Gastroesophageal sphincter (tissue), 3 donors: ENCODE measurements around the gene SEMA3F.

Source experiments
- EP300 ChIP-seq: sonication (generic); formaldehyde crosslinking; IDR thresholded peaks from one replicate; pipeline ENCODE4 v1.6.1; 2017; ENCODE audit warnings: antibody characterized with exemption, mild to moderate bottlenecking
- POLR2A ChIP-seq, 2 donors: fragments of 450-650 bp; IDR thresholded peaks; one replicate each; pipeline ENCODE4 v1.6.1; 2017; ENCODE audit warnings: antibody characterized with exemption in 2 of 2, mild to moderate bottlenecking in 2 of 2, moderate library complexity in 1 of 2
- POLR2AphosphoS5 ChIP-seq: sonication (generic); formaldehyde crosslinking; IDR thresholded peaks from one replicate; pipeline ENCODE4 v1.6.1; 2017; ENCODE audit warnings: antibody characterized with exemption
- TF ChIP-seq, protein P1 (sequence below), 4 experiments: fragments of 200-600 bp in 2 of 4; fragments of 450-650 bp in 2 of 4; sonication (generic) in 1 of 4; IDR thresholded peaks; one replicate each; pipeline ENCODE4 v1.5.1; 2017 to 2019; ENCODE audit warnings: antibody characterized with exemption in 4 of 4, mild to moderate bottlenecking in 2 of 4, moderate library complexity in 2 of 4

DNA sequence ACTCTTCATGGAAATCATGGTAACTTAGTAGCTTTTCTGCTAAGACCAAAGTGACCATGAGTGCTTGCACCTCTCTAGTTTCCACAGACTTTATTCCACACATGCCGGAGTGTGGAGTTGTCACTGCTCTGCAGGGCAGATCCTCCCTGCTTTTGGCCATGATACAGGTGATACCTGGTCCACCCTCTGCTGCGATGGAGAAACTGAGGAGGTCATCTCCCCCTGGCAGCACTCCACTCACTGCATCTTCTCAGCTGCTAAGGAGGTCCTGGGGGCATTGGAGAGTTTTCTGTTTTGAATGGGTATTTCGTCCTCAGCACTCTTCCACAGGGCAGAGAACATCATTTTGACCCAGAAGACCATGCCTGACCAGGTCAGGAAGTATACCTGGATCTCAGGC, 35.3 kb upstream of the SEMA3F start:
- TF ChIP-seq, protein P1, sequence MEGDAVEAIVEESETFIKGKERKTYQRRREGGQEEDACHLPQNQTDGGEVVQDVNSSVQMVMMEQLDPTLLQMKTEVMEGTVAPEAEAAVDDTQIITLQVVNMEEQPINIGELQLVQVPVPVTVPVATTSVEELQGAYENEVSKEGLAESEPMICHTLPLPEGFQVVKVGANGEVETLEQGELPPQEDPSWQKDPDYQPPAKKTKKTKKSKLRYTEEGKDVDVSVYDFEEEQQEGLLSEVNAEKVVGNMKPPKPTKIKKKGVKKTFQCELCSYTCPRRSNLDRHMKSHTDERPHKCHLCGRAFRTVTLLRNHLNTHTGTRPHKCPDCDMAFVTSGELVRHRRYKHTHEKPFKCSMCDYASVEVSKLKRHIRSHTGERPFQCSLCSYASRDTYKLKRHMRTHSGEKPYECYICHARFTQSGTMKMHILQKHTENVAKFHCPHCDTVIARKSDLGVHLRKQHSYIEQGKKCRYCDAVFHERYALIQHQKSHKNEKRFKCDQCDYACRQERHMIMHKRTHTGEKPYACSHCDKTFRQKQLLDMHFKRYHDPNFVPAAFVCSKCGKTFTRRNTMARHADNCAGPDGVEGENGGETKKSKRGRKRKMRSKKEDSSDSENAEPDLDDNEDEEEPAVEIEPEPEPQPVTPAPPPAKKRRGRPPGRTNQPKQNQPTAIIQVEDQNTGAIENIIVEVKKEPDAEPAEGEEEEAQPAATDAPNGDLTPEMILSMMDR (IDR thresholded peaks at IDR 0.05) = no peak
- TF ChIP-seq POLR2A (IDR thresholded peaks at IDR 0.05) (no peak), EP300 (no peak), POLR2AphosphoS5 (no peak)
